HEK293T (cell line): ENCODE data around the gene GAGE12G.
"Not testable (repeated sequence)": the region's sequence is repeated elsewhere in the genome, so short reads cannot be mapped to it uniquely, and the experiment has no call there.

ENCODE experiments used
- ARNT ChIP-seq: fragments of 450-650 bp; IDR thresholded peaks from 2 replicates; pipeline ENCODE4 v1.6.1; 2017; ENCODE audit warnings: mild to moderate bottlenecking
- BHLHE40 ChIP-seq: fragments of 450-650 bp; IDR thresholded peaks from 2 replicates; pipeline ENCODE4 v1.6.1; 2016; ENCODE audit warnings: mild to moderate bottlenecking, moderate library complexity, borderline replicate concordance
- ELF4 ChIP-seq: fragments of 450-650 bp; IDR thresholded peaks from 2 replicates; pipeline ENCODE4 v1.6.1; 2017; ENCODE audit warnings: antibody characterized with exemption
- FOXA1 ChIP-seq: fragments of 450-650 bp; IDR thresholded peaks from 2 replicates; pipeline ENCODE4 v1.6.1; 2016; ENCODE audit warnings: mild to moderate bottlenecking
- FOXM1 ChIP-seq: fragments of 450-650 bp; IDR thresholded peaks from 2 replicates; pipeline ENCODE4 v1.6.1; 2017; ENCODE audit warnings: mild to moderate bottlenecking, borderline replicate concordance
- HDGF ChIP-seq: fragments of 450-650 bp; IDR thresholded peaks from 2 replicates; pipeline ENCODE4 v1.6.1; 2017; ENCODE audit warnings: antibody characterized with exemption, borderline replicate concordance
- LEF1 ChIP-seq: fragments of 450-650 bp; IDR thresholded peaks from 2 replicates; pipeline ENCODE4 v1.6.1; 2017; ENCODE audit warnings: mild to moderate bottlenecking, borderline replicate concordance
- SP1 ChIP-seq: fragments of 450-650 bp; IDR thresholded peaks from 2 replicates; pipeline ENCODE4 v1.6.1; 2017
- SUZ12 ChIP-seq: fragments of 450-650 bp; IDR thresholded peaks from 2 replicates; pipeline ENCODE4 v1.6.1; 2016; ENCODE audit warnings: mild to moderate bottlenecking
- TARDBP ChIP-seq: fragments of 450-650 bp; IDR thresholded peaks from 2 replicates; pipeline ENCODE4 v1.6.1; 2016
- TF ChIP-seq, protein P1 (sequence below): fragments of 450-650 bp; IDR thresholded peaks from 2 replicates; pipeline ENCODE4 v1.6.1; 2016

DNA sequence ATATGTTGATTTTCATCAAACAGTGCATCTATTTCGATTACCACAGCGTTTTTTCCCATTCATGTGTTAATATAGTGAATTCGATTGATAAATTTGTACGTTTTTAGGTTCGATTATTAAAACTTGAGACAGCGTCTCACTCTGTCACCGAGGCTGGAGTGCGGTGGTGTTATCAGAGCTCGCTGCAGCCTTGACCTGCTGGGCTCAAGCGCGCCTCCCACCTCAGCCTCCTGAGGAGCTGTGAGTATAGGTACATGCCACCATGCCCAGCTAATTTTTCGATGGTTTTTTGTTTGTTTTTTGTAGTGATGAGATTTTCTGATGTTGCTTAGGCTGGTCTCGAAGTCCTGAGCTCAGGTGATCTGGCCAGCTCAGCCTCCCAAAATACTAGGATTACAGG, 1.0 kb upstream of the GAGE12G start:
- TF ChIP-seq BHLHE40, ARNT, FOXM1, SUZ12, HDGF, SP1, FOXA1, ELF4, TARDBP, LEF1: not testable (repeated sequence)
- TF ChIP-seq, protein P1, sequence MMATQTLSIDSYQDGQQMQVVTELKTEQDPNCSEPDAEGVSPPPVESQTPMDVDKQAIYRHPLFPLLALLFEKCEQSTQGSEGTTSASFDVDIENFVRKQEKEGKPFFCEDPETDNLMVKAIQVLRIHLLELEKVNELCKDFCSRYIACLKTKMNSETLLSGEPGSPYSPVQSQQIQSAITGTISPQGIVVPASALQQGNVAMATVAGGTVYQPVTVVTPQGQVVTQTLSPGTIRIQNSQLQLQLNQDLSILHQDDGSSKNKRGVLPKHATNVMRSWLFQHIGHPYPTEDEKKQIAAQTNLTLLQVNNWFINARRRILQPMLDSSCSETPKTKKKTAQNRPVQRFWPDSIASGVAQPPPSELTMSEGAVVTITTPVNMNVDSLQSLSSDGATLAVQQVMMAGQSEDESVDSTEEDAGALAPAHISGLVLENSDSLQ: not testable (repeated sequence)
